NCI-H2196 (cell line): ENCODE data around the gene OR10V1.

Source experiments
- DNase-seq: peaks from one replicate; lab custom pipeline; 2025; ENCODE audit not compliant: unreplicated experiment; lab: John Stamatoyannopoulos, UW

OR10V1 gene

GRCh38 chr11:59713745-59714144 lies at the start of gene OR10V1:
TSS of gene OR10V1 (minus strand) at chr11:59713845. CDS start at chr11:59713845, 0 bp downstream.
- DNase-seq: no peak

GRCh38 chr11:59761993-59762392 lies 48.3 kb upstream of the OR10V1 start:
- no peak for DNase-seq

- DNase-seq: no peak
Measured at GRCh38 chr11:59760771-59761170, 47.1 kb upstream of the OR10V1 start.

- DNase-seq: no peak
Measured at GRCh38 chr11:59759900-59760299, 46.3 kb upstream of the OR10V1 start.

GRCh38 chr11:59758401-59759037 lies 44.9 kb upstream of the OR10V1 start:
- no peak for DNase-seq

- no peak for DNase-seq
Measured at GRCh38 chr11:59756845-59757244, 43.2 kb upstream of the OR10V1 start.

- DNase-seq: no peak
Measured at GRCh38 chr11:59756558-59756840, 42.9 kb upstream of the OR10V1 start.

GRCh38 chr11:59755701-59756557 lies 42.3 kb upstream of the OR10V1 start:
- peak; percentile 62 for DNase-seq

GRCh38 chr11:59754859-59755700 lies 41.4 kb upstream of the OR10V1 start, which contains the start of gene STX3:
TSS of gene STX3 (plus strand) at chr11:59755376. CDS start at chr11:59755606, 230 bp downstream.
- peak; percentile 67 for DNase-seq

GRCh38 chr11:59754494-59754858 lies 40.8 kb upstream of the OR10V1 start:
- peak; percentile 47 for DNase-seq

- peak; percentile 91 for DNase-seq
Measured at GRCh38 chr11:59753650-59754493, 40.2 kb upstream of the OR10V1 start.

- DNase-seq: no peak
Measured at GRCh38 chr11:59746111-59746510, 32.5 kb upstream of the OR10V1 start.

GRCh38 chr11:59730896-59731565 lies 17.4 kb upstream of the OR10V1 start:
- DNase-seq: no peak

GRCh38 chr11:59729834-59730233 lies 16.2 kb upstream of the OR10V1 start:
- no peak for DNase-seq

- no peak for DNase-seq
Measured at GRCh38 chr11:59728913-59729312, 15.3 kb upstream of the OR10V1 start.

- DNase-seq: no peak
Measured at GRCh38 chr11:59728154-59728553, 14.5 kb upstream of the OR10V1 start.

GRCh38 chr11:59727426-59727825 lies 13.8 kb upstream of the OR10V1 start:
- no peak for DNase-seq

GRCh38 chr11:59724066-59724465 lies 10.4 kb upstream of the OR10V1 start:
- no peak for DNase-seq

- no peak for DNase-seq
Measured at GRCh38 chr11:59719556-59719955, 5.9 kb upstream of the OR10V1 start.

- no peak for DNase-seq
Measured at GRCh38 chr11:59716051-59716450, 2.4 kb upstream of the OR10V1 start.
